Omental fat pad (tissue), 4 donors: ENCODE results near the gene SH3RF3. TPM values are rescaled to one million over a fixed set of nuclear protein-coding genes. Genes with fewer than 3 reads are reported as not detected.

Experiments
- ATAC-seq: fragments of 150-250 bp; one replicate; pipeline ENCODE4 v1.9.1; 2016; ENCODE audit warnings: mild to moderate bottlenecking, moderate library complexity; ENCODE audit not compliant: low FRiP score
- DNase-seq: peaks from one replicate; pipeline ENCODE4 v3.0.0-alpha.2; 2019; ENCODE audit warnings: low spot score
- total RNA-seq, 4 donors: library from RNA; depleted of rRNA; stranded (reverse); fragments of >200 nt; gene quantifications; one replicate each; pipeline ENCODE4 v1.1.0, GENCODE V29; 2016
- TF ChIP-seq, protein P1 (sequence below), 3 donors: fragments of 450-650 bp; IDR thresholded peaks; one replicate each; pipeline ENCODE4 v1.5.1; 2016 to 2017; ENCODE audit warnings: antibody characterized with exemption in 3 of 3, mild to moderate bottlenecking in 3 of 3, moderate library complexity in 2 of 3

SH3RF3 gene
- total RNA-seq, 4 donors from 2014 or later, result 6.5 to 16.6 (median 8.6) TPM

DNA sequence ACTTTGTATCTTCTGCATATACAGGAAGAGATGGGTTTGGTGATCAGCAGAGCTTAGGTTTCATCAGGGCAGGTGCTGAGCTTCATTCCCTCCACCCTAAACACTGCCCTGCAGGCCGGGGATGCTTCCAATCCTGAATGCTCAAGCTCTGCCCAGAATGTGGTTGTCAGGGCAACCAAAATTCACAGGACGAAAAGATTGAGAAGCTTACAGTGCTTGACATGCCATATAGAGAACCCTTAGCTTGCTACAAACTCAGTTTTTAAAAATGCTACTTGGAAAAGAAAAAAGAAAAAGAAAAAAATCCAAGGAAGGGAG is 65.6 kb downstream of the SH3RF3 start:
- TF ChIP-seq, protein P1, sequence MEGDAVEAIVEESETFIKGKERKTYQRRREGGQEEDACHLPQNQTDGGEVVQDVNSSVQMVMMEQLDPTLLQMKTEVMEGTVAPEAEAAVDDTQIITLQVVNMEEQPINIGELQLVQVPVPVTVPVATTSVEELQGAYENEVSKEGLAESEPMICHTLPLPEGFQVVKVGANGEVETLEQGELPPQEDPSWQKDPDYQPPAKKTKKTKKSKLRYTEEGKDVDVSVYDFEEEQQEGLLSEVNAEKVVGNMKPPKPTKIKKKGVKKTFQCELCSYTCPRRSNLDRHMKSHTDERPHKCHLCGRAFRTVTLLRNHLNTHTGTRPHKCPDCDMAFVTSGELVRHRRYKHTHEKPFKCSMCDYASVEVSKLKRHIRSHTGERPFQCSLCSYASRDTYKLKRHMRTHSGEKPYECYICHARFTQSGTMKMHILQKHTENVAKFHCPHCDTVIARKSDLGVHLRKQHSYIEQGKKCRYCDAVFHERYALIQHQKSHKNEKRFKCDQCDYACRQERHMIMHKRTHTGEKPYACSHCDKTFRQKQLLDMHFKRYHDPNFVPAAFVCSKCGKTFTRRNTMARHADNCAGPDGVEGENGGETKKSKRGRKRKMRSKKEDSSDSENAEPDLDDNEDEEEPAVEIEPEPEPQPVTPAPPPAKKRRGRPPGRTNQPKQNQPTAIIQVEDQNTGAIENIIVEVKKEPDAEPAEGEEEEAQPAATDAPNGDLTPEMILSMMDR (IDR thresholded peaks at IDR 0.05), result no peak
- no peak for DNase-seq
- ATAC-seq, result no peak

DNA sequence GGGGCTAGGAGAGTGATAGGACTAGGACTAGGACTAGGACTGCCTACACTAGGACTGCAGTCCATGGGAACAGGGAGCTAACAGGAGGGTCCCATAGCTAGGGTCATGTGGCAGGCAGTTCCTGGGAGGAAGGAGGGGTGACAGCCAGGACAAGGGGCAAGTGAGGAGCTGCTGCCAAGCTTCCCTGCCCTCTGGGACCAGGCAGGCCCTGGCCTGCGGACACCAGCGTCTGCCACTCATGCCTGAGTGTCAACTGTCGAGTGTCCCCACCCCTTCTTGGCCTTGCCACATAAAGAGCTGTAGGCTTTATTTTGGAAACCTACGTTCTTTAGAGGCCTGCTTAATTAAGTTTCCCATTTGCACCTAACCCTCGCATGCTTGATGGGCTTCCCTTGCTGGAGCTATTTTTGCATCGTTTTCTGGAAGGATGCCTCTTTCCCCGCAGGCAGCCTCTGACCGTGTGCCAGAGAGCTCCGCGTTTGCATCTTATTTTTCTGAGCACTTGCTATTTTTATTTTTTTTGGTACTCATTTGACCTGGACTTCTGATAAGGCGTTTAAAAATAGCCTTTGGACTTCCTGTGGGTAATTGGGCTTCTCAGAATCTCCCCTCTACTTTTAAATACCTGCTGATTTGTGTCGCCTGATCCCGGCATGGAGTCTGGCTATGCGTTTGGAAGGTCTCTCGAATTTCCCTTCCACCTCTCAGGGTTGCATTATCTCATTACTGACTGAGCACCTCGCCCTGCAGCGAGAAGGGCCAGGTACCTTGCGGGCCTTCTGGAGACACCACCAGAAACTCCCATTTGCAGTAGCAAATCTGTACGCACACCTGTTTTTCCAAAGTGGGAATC is 66.4 kb downstream of the SH3RF3 start:
- ATAC-seq (no peak), DNase-seq (no peak)
- TF ChIP-seq, protein P1 (IDR thresholded peaks at IDR 0.05), result no peak

- TF ChIP-seq, protein P1 (IDR thresholded peaks at IDR 0.05), result no peak
- ATAC-seq, result no peak
- DNase-seq, result no peak
Observed at GRCh38 chr2:109196081-109196875, 67.3 kb downstream of the SH3RF3 start.

DNA sequence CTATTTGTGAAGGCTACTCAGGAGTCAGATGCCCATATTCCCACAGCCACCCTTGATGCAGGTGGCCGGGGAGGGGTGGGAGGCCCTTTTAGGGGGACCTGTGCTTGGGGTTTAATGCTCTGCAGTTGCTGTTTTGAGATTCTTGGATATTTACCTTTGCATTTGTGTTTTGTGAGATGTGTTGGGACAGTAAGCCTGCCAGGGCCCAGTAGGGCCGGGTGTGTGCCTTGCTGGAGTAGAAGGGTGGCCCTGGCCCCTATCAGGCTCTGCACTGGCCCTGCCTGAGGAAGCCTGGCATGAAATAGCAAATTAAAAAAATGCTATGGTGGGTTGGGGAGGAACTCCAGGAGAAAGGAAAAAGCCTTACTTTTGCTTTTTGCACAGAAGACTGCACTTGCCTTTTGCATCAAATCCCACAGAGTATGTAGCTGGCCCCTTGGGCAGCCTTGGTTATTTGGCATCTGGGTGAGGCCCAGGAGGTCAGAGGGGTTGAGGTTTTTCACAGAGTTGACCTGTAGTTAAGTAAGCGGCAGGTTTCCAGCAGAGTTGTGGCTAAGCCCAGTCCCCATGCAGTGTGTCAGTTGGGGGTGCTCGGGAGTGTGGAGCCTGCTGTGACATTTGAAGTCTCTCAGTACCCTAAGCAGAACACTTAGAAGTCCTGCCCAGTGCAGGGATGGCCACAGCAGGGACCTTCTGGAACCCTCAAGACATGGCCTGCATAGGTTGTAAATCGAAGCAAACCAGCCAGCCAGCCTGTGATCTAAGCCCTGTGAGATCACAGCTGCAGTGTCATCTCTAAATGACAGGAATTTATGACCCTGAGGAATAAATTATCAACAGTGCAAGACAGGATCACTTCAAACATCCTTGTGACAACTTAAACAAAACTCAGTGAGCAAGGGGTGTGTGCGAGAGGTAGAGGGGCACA is 68.8 kb downstream of the SH3RF3 start:
- DNase-seq (no peak), ATAC-seq (no peak)
- TF ChIP-seq, protein P1 (IDR thresholded peaks at IDR 0.05), result no peak

DNA sequence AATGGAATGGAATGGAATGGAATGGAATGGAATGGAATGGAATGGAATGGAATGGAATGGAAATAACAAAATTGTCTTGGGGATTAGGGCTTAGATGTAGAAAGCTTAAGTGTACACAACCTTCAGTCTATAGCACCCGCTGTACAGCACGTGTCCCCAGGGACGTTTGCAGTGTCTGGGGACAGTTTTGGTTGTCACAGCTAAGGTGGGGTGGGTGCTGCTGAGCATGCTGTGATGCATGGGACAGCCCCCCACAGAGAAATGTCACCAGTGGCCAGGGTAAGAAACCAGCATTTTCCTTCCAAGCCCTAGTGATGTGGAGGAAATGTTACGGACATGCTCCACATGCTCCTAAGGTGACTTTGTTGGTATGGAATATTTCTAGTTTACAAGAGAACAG is 70.8 kb downstream of the SH3RF3 start:
- DNase-seq, result no peak
- no peak for ATAC-seq
- TF ChIP-seq, protein P1 (IDR thresholded peaks at IDR 0.05), result no peak

DNA sequence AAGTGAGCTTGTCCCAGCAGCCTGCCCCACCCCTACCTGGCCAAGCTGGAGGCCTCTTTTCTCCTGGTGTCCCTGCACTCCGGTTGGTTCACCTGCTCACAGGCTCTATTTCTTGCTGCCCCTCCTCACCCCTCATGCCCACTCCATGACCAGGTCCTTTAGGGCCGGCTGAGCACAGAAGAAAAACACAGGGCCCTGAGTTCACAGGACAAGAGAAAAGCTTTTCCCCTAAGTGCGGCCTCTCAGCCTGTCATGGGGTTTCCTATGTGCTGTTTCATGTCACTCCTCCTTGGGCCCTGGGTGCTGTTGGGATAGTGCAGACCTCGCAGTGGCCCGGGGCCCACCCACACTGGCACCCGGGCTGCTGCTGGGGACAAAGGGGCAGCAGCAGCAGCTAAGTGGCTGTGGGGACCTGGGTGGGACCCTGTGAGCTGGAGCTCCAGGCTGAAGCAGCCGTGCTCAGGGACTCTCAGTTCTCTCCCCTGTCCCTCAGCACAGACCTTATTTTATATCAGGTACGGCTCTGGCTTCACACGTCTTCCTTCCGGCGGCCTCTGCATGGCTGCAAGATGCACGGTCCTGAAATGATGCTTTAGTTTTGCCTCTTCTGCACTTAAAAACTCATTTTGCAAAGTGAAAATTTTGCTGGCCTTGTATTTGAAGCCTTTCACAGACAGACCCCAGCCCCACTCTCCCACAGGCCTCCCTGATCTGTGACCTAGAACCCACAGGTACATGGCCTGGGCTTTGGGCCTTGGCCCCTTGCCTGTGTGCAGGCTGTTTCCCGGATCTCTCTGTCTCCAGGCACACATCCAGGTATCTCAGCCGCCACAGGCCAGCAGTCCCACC is 71.8 kb downstream of the SH3RF3 start:
- DNase-seq (no peak), ATAC-seq (no peak)
- TF ChIP-seq, protein P1 (IDR thresholded peaks at IDR 0.05), result no peak
